GM18519 (cell line): ENCODE results near the gene TMEM255A.

ENCODE experiments used
- ATAC-seq: cut with Tn5 transposase; IDR thresholded peaks from one replicate; pipeline ENCODE4 v1.9.1; 2021; ENCODE audit warnings: mild to moderate bottlenecking, moderate library complexity; ENCODE audit not compliant: unreplicated experiment, low FRiP score

TMEM255A gene

GRCh38 chrX:120308959-120309872 lies 2.0 kb downstream of the TMEM255A start:
- ATAC-seq, result peak; percentile 91

GRCh38 chrX:120308558-120308957 lies 2.7 kb downstream of the TMEM255A start:
- no peak for ATAC-seq

- ATAC-seq, result no peak
Observed at GRCh38 chrX:120306630-120307029, 4.6 kb downstream of the TMEM255A start.

GRCh38 chrX:120305531-120306141 lies 5.6 kb downstream of the TMEM255A start:
- ATAC-seq, result no peak

GRCh38 chrX:120304256-120304655 lies 7.0 kb downstream of the TMEM255A start:
- peak; percentile 30 for ATAC-seq

- peak; percentile 83 for ATAC-seq
Observed at GRCh38 chrX:120302434-120302833, 8.8 kb downstream of the TMEM255A start.

- ATAC-seq, result no peak
Observed at GRCh38 chrX:120301960-120302359, 9.3 kb downstream of the TMEM255A start.

GRCh38 chrX:120301497-120301896 lies 9.8 kb downstream of the TMEM255A start:
- ATAC-seq, result no peak

GRCh38 chrX:120299928-120300327 lies 11.3 kb downstream of the TMEM255A start:
- ATAC-seq, result no peak

- ATAC-seq, result no peak
Observed at GRCh38 chrX:120297923-120298322, 13.3 kb downstream of the TMEM255A start.

GRCh38 chrX:120294651-120295050 lies 16.6 kb downstream of the TMEM255A start:
- no peak for ATAC-seq

GRCh38 chrX:120293015-120293414 lies 18.2 kb downstream of the TMEM255A start:
- ATAC-seq, result no peak

- ATAC-seq, result no peak
Observed at GRCh38 chrX:120291211-120291610, 20.1 kb downstream of the TMEM255A start.

- no peak for ATAC-seq
Observed at GRCh38 chrX:120290107-120290506, 21.2 kb downstream of the TMEM255A start.

- no peak for ATAC-seq
Observed at GRCh38 chrX:120287513-120288112, 23.6 kb downstream of the TMEM255A start.

GRCh38 chrX:120286733-120287512 lies 24.3 kb downstream of the TMEM255A start:
- ATAC-seq, result no peak

- ATAC-seq, result no peak
Observed at GRCh38 chrX:120282697-120283096, 28.6 kb downstream of the TMEM255A start.

- no peak for ATAC-seq
Observed at GRCh38 chrX:120281761-120282160, 29.5 kb downstream of the TMEM255A start.

- ATAC-seq, result no peak
Observed at GRCh38 chrX:120281021-120281624, 30.1 kb downstream of the TMEM255A start.

- ATAC-seq, result no peak
Observed at GRCh38 chrX:120274958-120275357, 36.3 kb downstream of the TMEM255A start.
